ENCODE data around the gene SPTBN1. TPM values are rescaled to one million over a fixed set of nuclear protein-coding genes. Genes with fewer than 3 reads are reported as not detected.

SPTBN1 gene
- total and polyA plus RNA-seq, 3 experiments from 2014 or later = 38.4 to 49.2 (median 38.5) TPM

GRCh38 chr2:54593249-54593648 lies 137.1 kb downstream of the SPTBN1 start:
- peaks cover 74 to 96% (median 90%) of the 10 kb centered on the region in 3 donors for H3K4me1 Mint-ChIP-seq
- H3K4me1 ChIP-seq (ENCODE audit: insufficient read depth, low read length) = peaks cover 83% of the 10 kb centered on the region
- CTCF ChIA-PET = interaction anchor here (0.9 to 1.6 kb wide), 3 partner anchors 12 to 35 kb away, joined by 3 to 6 read pairs (median 3); no protein-coding TSS in a partner anchor
- no peaks in the 10 kb centered on the region for H3K9me3 ChIP-seq (ENCODE audit: low read length)
- H3K27ac Mint-ChIP-seq = peak overlapping the region in 7 of 8 donors; percentile 7 to 80 (median 60)
- H3K27ac ChIP-seq (ENCODE audit: low read depth, low read length) = no peak overlapping the region
- no peaks in the 10 kb centered on the region for H3K36me3 ChIP-seq (ENCODE audit: insufficient read depth, low read length)
- DNase-seq = no peak
- peak overlapping the region in 3 of 7 donors; percentile 9 to 31 (median 15) for H3K4me3 Mint-ChIP-seq
- no peaks in the 10 kb centered on the region for H3K9me3 Mint-ChIP-seq
- no peak overlapping the region for H3K4me3 ChIP-seq (ENCODE audit: low read length)
- H3K27me3 ChIP-seq (ENCODE audit: insufficient read depth, low read length, poor library complexity, severe bottlenecking) = no peaks in the 10 kb centered on the region
- H3K36me3 Mint-ChIP-seq = peaks cover 0 to 18% (median 4%) of the 10 kb centered on the region in 3 donors
- POLR2A ChIA-PET = interaction anchor here (0.5 kb wide), 1 partner anchor 122 kb away, joined by 5 read pairs; no protein-coding TSS in a partner anchor
- H3K27me3 Mint-ChIP-seq = no peaks in the 10 kb centered on the region

GRCh38 chr2:54594048-54594447 lies 137.9 kb downstream of the SPTBN1 start:
- Mint-ChIP-seq H3K4me3 (no peak overlapping the region), H3K36me3 (peaks cover 0 to 24% (median 4%) of the 10 kb centered on the region in 3 donors)
- no peak overlapping the region for H3K27ac ChIP-seq (ENCODE audit: low read depth, low read length)

GRCh38 chr2:54595161-54595803 lies 139.2 kb downstream of the SPTBN1 start:
- H3K4me3 ChIP-seq (ENCODE audit: low read length) = peak overlapping the region; percentile 16
- Mint-ChIP-seq H3K4me3 (peak overlapping the region in 6 of 7 donors; percentile 16 to 90 (median 82)), H3K27me3 (no peaks in the 10 kb centered on the region), H3K9me3 (no peaks in the 10 kb centered on the region), H3K27ac (peak overlapping the region; percentile 78 to 97 (median 94)), H3K36me3 (peaks cover 6 to 36% (median 7%) of the 10 kb centered on the region in 3 donors), H3K4me1 (peaks cover 72 to 96% (median 90%) of the 10 kb centered on the region in 3 donors)
- H3K4me1 ChIP-seq (ENCODE audit: insufficient read depth, low read length) = peaks cover 85% of the 10 kb centered on the region
- H3K27me3 ChIP-seq (ENCODE audit: insufficient read depth, low read length, poor library complexity, severe bottlenecking) = no peaks in the 10 kb centered on the region
- ChIA-PET POLR2A (interaction anchor here (1.2 to 1.4 kb wide), 2 partner anchors 23 to 35 kb away, joined by 3 read pairs; no protein-coding TSS in a partner anchor), CTCF (interaction anchor here (1.1 to 5.5 kb wide), 5 partner anchors 15 to 110 kb away, joined by 3 to 34 read pairs (median 4); no protein-coding TSS in a partner anchor)
- no peak for DNase-seq
- H3K36me3 ChIP-seq (ENCODE audit: insufficient read depth, low read length) = no peaks in the 10 kb centered on the region
- H3K27ac ChIP-seq (ENCODE audit: low read depth, low read length) = no peak overlapping the region
- H3K9me3 ChIP-seq (ENCODE audit: low read length) = no peaks in the 10 kb centered on the region

More at GRCh38 chr2:54594048-54594447, 137.9 kb downstream of the SPTBN1 start:
- CTCF ChIA-PET = interaction anchor here (1.1 to 5.5 kb wide), 3 partner anchors 13 to 35 kb away, joined by 3 to 34 read pairs (median 3); no protein-coding TSS in a partner anchor
- no peak for DNase-seq
- POLR2A ChIA-PET = interaction anchor here (1.2 kb wide), 1 partner anchor 34 kb away, joined by 3 read pairs; no protein-coding TSS in a partner anchor
- Histone ChIP-seq H3K27me3 (ENCODE audit: insufficient read depth, low read length, poor library complexity, severe bottlenecking) (no peaks in the 10 kb centered on the region), H3K4me3 (ENCODE audit: low read length) (no peak overlapping the region), H3K4me1 (ENCODE audit: insufficient read depth, low read length) (peaks cover 83% of the 10 kb centered on the region), H3K9me3 (ENCODE audit: low read length) (no peaks in the 10 kb centered on the region), H3K36me3 (ENCODE audit: insufficient read depth, low read length) (no peaks in the 10 kb centered on the region)
- Mint-ChIP-seq H3K9me3 (no peaks in the 10 kb centered on the region), H3K4me1 (peaks cover 74 to 96% (median 90%) of the 10 kb centered on the region in 3 donors), H3K27ac (peak overlapping the region in 2 of 8 donors; percentile 23 to 70), H3K27me3 (no peaks in the 10 kb centered on the region)

GRCh38 chr2:54595999-54596902 lies 140.1 kb downstream of the SPTBN1 start:
- CTCF ChIA-PET = interaction anchor here (1.4 to 5.5 kb wide), 4 partner anchors 16 to 109 kb away, joined by 4 to 34 read pairs (median 6); no protein-coding TSS in a partner anchor
- DNase-seq = peak in 1 of 5 donors; percentile 40
- H3K27me3 Mint-ChIP-seq = no peaks in the 10 kb centered on the region
- POLR2A ChIA-PET = interaction anchor here (0.5 to 2.5 kb wide), 4 partner anchors 13 to 109 kb away, joined by 3 to 23 read pairs (median 5); no protein-coding TSS in a partner anchor
- H3K27ac ChIP-seq (ENCODE audit: low read depth, low read length) = peak overlapping the region; percentile 39
- H3K4me1 ChIP-seq (ENCODE audit: insufficient read depth, low read length) = peaks cover 85% of the 10 kb centered on the region
- H3K4me3 Mint-ChIP-seq = peak overlapping the region; percentile 48 to 90 (median 84)
- H3K36me3 Mint-ChIP-seq = peaks cover 7 to 41% (median 7%) of the 10 kb centered on the region in 3 donors
- peak overlapping the region; percentile 16 for H3K4me3 ChIP-seq (ENCODE audit: low read length)
- H3K4me1 Mint-ChIP-seq = peaks cover 72 to 95% (median 90%) of the 10 kb centered on the region in 3 donors
- H3K27me3 ChIP-seq (ENCODE audit: insufficient read depth, low read length, poor library complexity, severe bottlenecking) = no peaks in the 10 kb centered on the region
- no peaks in the 10 kb centered on the region for H3K36me3 ChIP-seq (ENCODE audit: insufficient read depth, low read length)
- peak overlapping the region; percentile 86 to 97 (median 94) for H3K27ac Mint-ChIP-seq
- H3K9me3 Mint-ChIP-seq = no peaks in the 10 kb centered on the region
- H3K9me3 ChIP-seq (ENCODE audit: low read length) = no peaks in the 10 kb centered on the region

- Histone ChIP-seq H3K36me3 (ENCODE audit: insufficient read depth, low read length) (no peaks in the 10 kb centered on the region), H3K27me3 (ENCODE audit: insufficient read depth, low read length, poor library complexity, severe bottlenecking) (no peaks in the 10 kb centered on the region), H3K9me3 (ENCODE audit: low read length) (no peaks in the 10 kb centered on the region), H3K4me1 (ENCODE audit: insufficient read depth, low read length) (peaks cover 89% of the 10 kb centered on the region), H3K27ac (ENCODE audit: low read depth, low read length) (peak overlapping the region; percentile 39), H3K4me3 (ENCODE audit: low read length) (peak overlapping the region; percentile 7)
- Mint-ChIP-seq H3K27me3 (no peaks in the 10 kb centered on the region), H3K36me3 (peaks cover 7 to 49% (median 7%) of the 10 kb centered on the region in 3 donors), H3K4me1 (peaks cover 75 to 95% (median 95%) of the 10 kb centered on the region in 3 donors), H3K9me3 (no peaks in the 10 kb centered on the region), H3K27ac (peak overlapping the region; percentile 84 to 97 (median 93)), H3K4me3 (peak overlapping the region; percentile 20 to 90 (median 83))
- ChIA-PET POLR2A (interaction anchor here (0.5 to 2.5 kb wide), 4 partner anchors 15 to 108 kb away, joined by 3 to 23 read pairs (median 6); no protein-coding TSS in a partner anchor), CTCF (interaction anchor here (1.3 to 5.5 kb wide), 4 partner anchors 20 to 73 kb away, joined by 4 to 34 read pairs (median 6); no protein-coding TSS in a partner anchor)
- DNase-seq = peak in 2 of 5 donors; percentile 17 to 48
These were observed 141.2 kb downstream of the SPTBN1 start for GRCh38 chr2:54597153-54597848.

GRCh38 chr2:54598347-54599325 lies 142.5 kb downstream of the SPTBN1 start:
- no peak overlapping the region for H3K4me3 ChIP-seq (ENCODE audit: low read length)
- Mint-ChIP-seq H3K9me3 (no peaks in the 10 kb centered on the region), H3K4me1 (peaks cover 83 to 97% (median 96%) of the 10 kb centered on the region in 3 donors), H3K36me3 (peaks cover 7 to 50% (median 7%) of the 10 kb centered on the region in 3 donors), H3K27ac (peak overlapping the region in 4 of 8 donors; percentile 75 to 97 (median 91)), H3K27me3 (no peaks in the 10 kb centered on the region), H3K4me3 (peak overlapping the region in 2 of 7 donors; percentile 9 to 12)
- ChIA-PET POLR2A (interaction anchor here (2.5 kb wide), 1 partner anchor 40 kb away, joined by 23 read pairs; no protein-coding TSS in a partner anchor), CTCF (interaction anchor here (0.7 to 5.5 kb wide), 5 partner anchors 17 to 74 kb away, joined by 3 to 34 read pairs (median 4); no protein-coding TSS in a partner anchor)
- H3K27ac ChIP-seq (ENCODE audit: low read depth, low read length) = no peak overlapping the region
- no peaks in the 10 kb centered on the region for H3K36me3 ChIP-seq (ENCODE audit: insufficient read depth, low read length)
- no peak for DNase-seq
- H3K4me1 ChIP-seq (ENCODE audit: insufficient read depth, low read length) = peaks cover 89% of the 10 kb centered on the region
- no peaks in the 10 kb centered on the region for H3K9me3 ChIP-seq (ENCODE audit: low read length)
- no peaks in the 10 kb centered on the region for H3K27me3 ChIP-seq (ENCODE audit: insufficient read depth, low read length, poor library complexity, severe bottlenecking)
